Mesenchymal stem cell (in vitro differentiated cells and primary cell): Measurements from ENCODE around the gene TMEM140.

ENCODE experiments used
- DNase-seq: peaks from one replicate; pipeline ENCODE4 v3.0.0-alpha.2; 2013
- H2AFZ ChIP-seq: one replicate; pipeline ENCODE4 v1.6.1; 2013; ENCODE audit warnings: low read depth, mild to moderate bottlenecking, control low read depth, inconsistent platforms, low read length, moderate library complexity
- H2AK5ac ChIP-seq: 2 replicates; pipeline ENCODE4 v1.6.1; 2013; ENCODE audit warnings: low read length, moderate library complexity, mild to moderate bottlenecking, inconsistent platforms; ENCODE audit not compliant: severe bottlenecking
- H2BK120ac ChIP-seq: one replicate; pipeline ENCODE4 v1.6.1; 2013; ENCODE audit warnings: low read depth, mild to moderate bottlenecking, inconsistent platforms, low read length, moderate library complexity
- H2BK12ac ChIP-seq, 2 experiments: one replicate each; pipeline ENCODE4 v1.6.1; 2013; ENCODE audit warnings: inconsistent platforms in 2 of 2, low read length in 2 of 2, mild to moderate bottlenecking in 2 of 2, moderate library complexity in 2 of 2, control low read depth in 1 of 2
- H2BK15ac ChIP-seq: one replicate; pipeline ENCODE4 v1.6.1; 2013; ENCODE audit warnings: mild to moderate bottlenecking, low read depth, inconsistent platforms; ENCODE audit not compliant: poor library complexity, severe bottlenecking
- H2BK5ac ChIP-seq: 2 replicates; pipeline ENCODE4 v1.6.1; 2013; ENCODE audit warnings: low read depth, mild to moderate bottlenecking, low read length, control low read depth, inconsistent platforms; ENCODE audit not compliant: poor library complexity, severe bottlenecking
- H3K14ac ChIP-seq, 2 experiments: one replicate each; pipeline ENCODE4 v1.6.1; 2013; ENCODE audit warnings: inconsistent platforms in 2 of 2, low read length in 2 of 2, control low read depth in 1 of 2, mild to moderate bottlenecking in 1 of 2, moderate library complexity in 1 of 2
- H3K18ac ChIP-seq, 2 experiments: one replicate each; pipeline ENCODE4 v1.6.1; 2013; ENCODE audit warnings: inconsistent platforms in 2 of 2, low read length in 2 of 2, control low read depth in 1 of 2, low read depth in 1 of 2, mild to moderate bottlenecking in 1 of 2
- H3K23ac ChIP-seq, 2 experiments: one replicate each; pipeline ENCODE4 v1.6.1; 2013; ENCODE audit warnings: inconsistent platforms in 2 of 2, low read length in 2 of 2, mild to moderate bottlenecking in 2 of 2, moderate library complexity in 2 of 2, control low read depth in 1 of 2
- H3K27ac ChIP-seq: 2 replicates; pipeline ENCODE4 v1.5.1; 2013; ENCODE audit warnings: mild to moderate bottlenecking, moderate library complexity, low read length, control low read depth, inconsistent platforms; ENCODE audit not compliant: poor library complexity, severe bottlenecking
- H3K27me3 ChIP-seq, 2 experiments: 2 replicates each; pipeline versions ENCODE4 v1.6.1 to v1.7.0; 2013; ENCODE audit warnings: low read length in 2 of 2, mild to moderate bottlenecking in 2 of 2, moderate library complexity in 2 of 2, control low read depth in 1 of 2, inconsistent platforms in 1 of 2; ENCODE audit not compliant: control insufficient read depth in 1 of 2, insufficient read depth in 1 of 2
- H3K36me3 ChIP-seq, 2 experiments: 2 replicates each; pipeline versions ENCODE4 v1.6.1 to v1.7.0; 2013; ENCODE audit warnings: low read length in 2 of 2, control low read depth in 1 of 2, inconsistent platforms in 1 of 2, low read depth in 1 of 2, mild to moderate bottlenecking in 1 of 2; ENCODE audit not compliant: insufficient read depth in 2 of 2, control insufficient read depth in 1 of 2
- H3K4ac ChIP-seq, 2 experiments: one replicate each; pipeline ENCODE4 v1.6.1; 2013; ENCODE audit warnings: inconsistent platforms in 2 of 2, low read length in 2 of 2, mild to moderate bottlenecking in 2 of 2, moderate library complexity in 2 of 2, control low read depth in 1 of 2, low read depth in 1 of 2
- H3K4me1 ChIP-seq: 2 replicates; pipeline ENCODE4 v1.6.1; 2013; ENCODE audit warnings: low read depth, low read length, control low read depth; ENCODE audit not compliant: control insufficient read depth, insufficient read depth
- H3K4me2 ChIP-seq: 2 replicates; pipeline ENCODE4 v1.6.1; 2013; ENCODE audit warnings: low read length, mild to moderate bottlenecking, inconsistent platforms; ENCODE audit not compliant: poor library complexity, severe bottlenecking
- H3K4me3 ChIP-seq, 2 experiments: 2 replicates each; pipeline versions ENCODE4 v1.5.1 to v1.7.0; 2013; ENCODE audit warnings: low read length in 2 of 2, mild to moderate bottlenecking in 2 of 2, control low read depth in 1 of 2, low read depth in 1 of 2; ENCODE audit not compliant: insufficient read depth in 1 of 2
- H3K79me1 ChIP-seq: replicated peaks from 2 replicates; pipeline ENCODE4 v1.6.1; 2013; ENCODE audit warnings: mild to moderate bottlenecking, control low read depth, low read length, inconsistent platforms; ENCODE audit not compliant: poor library complexity, severe bottlenecking
- H3K9ac ChIP-seq: 2 replicates; pipeline ENCODE4 v1.7.0; 2013; ENCODE audit warnings: mild to moderate bottlenecking, low read length, moderate library complexity
- H3K9me3 ChIP-seq: 2 replicates; pipeline ENCODE4 v1.7.0; 2013; ENCODE audit warnings: mild to moderate bottlenecking, low read length; ENCODE audit not compliant: control insufficient read depth
- H4K8ac ChIP-seq: one replicate; pipeline ENCODE4 v1.6.1; 2013; ENCODE audit warnings: inconsistent platforms, mild to moderate bottlenecking, low read length, moderate library complexity
- H4K91ac ChIP-seq: one replicate; pipeline ENCODE4 v1.6.1; 2013; ENCODE audit warnings: mild to moderate bottlenecking, low read length, inconsistent platforms
- WGBS: methylation state at CpG from one replicate; pipeline ENCODE4 v1.1.7; 2013; ENCODE audit warnings: mixed read lengths; 5-methylcytosine and 5-hydroxymethylcytosine counted together

The TMEM140 gene

GRCh38 chr7:135151132-135151531, 3.3 kb downstream of the TMEM140 start:
- H3K4me1 ChIP-seq: peaks cover 12% of the 10 kb centered on the region
- H3K79me1 ChIP-seq: peaks cover 5% of the 10 kb centered on the region
- no peak overlapping the region for H2AFZ ChIP-seq
- no peak overlapping the region for H2BK120ac ChIP-seq
- no peak overlapping the region for H3K9ac ChIP-seq
- H3K23ac ChIP-seq: no peak overlapping the region
- H3K14ac ChIP-seq: no peak overlapping the region
- 97% methylated on average over 2 of the region's 2 CpGs for WGBS
- H2BK12ac ChIP-seq: no peak overlapping the region
- no peak overlapping the region for H3K27ac ChIP-seq
- no peak overlapping the region for H4K91ac ChIP-seq
- no peak overlapping the region for H3K4me2 ChIP-seq
- H3K9me3 ChIP-seq: peaks cover 26% of the 10 kb centered on the region
- H3K18ac ChIP-seq: no peak overlapping the region
- no peak overlapping the region for H3K4me3 ChIP-seq
- peak overlapping the region; percentile 33 for H2AK5ac ChIP-seq
- H2BK5ac ChIP-seq: no peak overlapping the region
- no peak overlapping the region for H2BK15ac ChIP-seq
- H3K27me3 ChIP-seq: no peaks in the 10 kb centered on the region
- H3K36me3 ChIP-seq: peaks cover 0 to 24% of the 10 kb centered on the region in 2 experiments
- H4K8ac ChIP-seq: no peak overlapping the region
- no peak for DNase-seq
- H3K4ac ChIP-seq: no peak overlapping the region

- peak overlapping the region; percentile 6 for H3K27ac ChIP-seq
- H3K4ac ChIP-seq: no peak overlapping the region
- peaks cover 5% of the 10 kb centered on the region for H3K79me1 ChIP-seq
- no peak overlapping the region for H3K9ac ChIP-seq
- H3K4me3 ChIP-seq: no peak overlapping the region
- no peak overlapping the region for H4K91ac ChIP-seq
- no peak overlapping the region for H2BK120ac ChIP-seq
- no peak overlapping the region for H3K14ac ChIP-seq
- H3K18ac ChIP-seq: no peak overlapping the region
- H3K9me3 ChIP-seq: peaks cover 30% of the 10 kb centered on the region
- WGBS: 67% methylated on average over 6 of the region's 6 CpGs
- H3K4me1 ChIP-seq: peaks cover 12% of the 10 kb centered on the region
- no peak overlapping the region for H3K4me2 ChIP-seq
- peaks cover 0 to 24% of the 10 kb centered on the region in 2 experiments for H3K36me3 ChIP-seq
- H2BK12ac ChIP-seq: no peak overlapping the region
- H2BK5ac ChIP-seq: no peak overlapping the region
- H3K23ac ChIP-seq: no peak overlapping the region
- H2AK5ac ChIP-seq: peak overlapping the region; percentile 33
- H4K8ac ChIP-seq: no peak overlapping the region
- no peak overlapping the region for H2BK15ac ChIP-seq
- no peak for DNase-seq
- no peaks in the 10 kb centered on the region for H3K27me3 ChIP-seq
- no peak overlapping the region for H2AFZ ChIP-seq
Measured at GRCh38 chr7:135151533-135151932, 3.7 kb downstream of the TMEM140 start.

GRCh38 chr7:135152442-135152841, 4.6 kb downstream of the TMEM140 start:
- Histone ChIP-seq H3K14ac (no peak overlapping the region), H3K36me3 (peaks cover 3 to 29% of the 10 kb centered on the region in 2 experiments), H2AK5ac (no peak overlapping the region), H3K9me3 (peaks cover 38% of the 10 kb centered on the region), H2BK120ac (no peak overlapping the region), H3K27ac (peak overlapping the region; percentile 67), H2BK15ac (no peak overlapping the region), H3K18ac (no peak overlapping the region), H3K9ac (no peak overlapping the region), H3K4ac (no peak overlapping the region), H3K4me3 (no peak overlapping the region), H4K8ac (no peak overlapping the region), H2AFZ (no peak overlapping the region), H3K27me3 (no peaks in the 10 kb centered on the region), H3K79me1 (peaks cover 9% of the 10 kb centered on the region), H3K4me2 (no peak overlapping the region), H2BK5ac (no peak overlapping the region), H3K4me1 (peaks cover 13% of the 10 kb centered on the region), H4K91ac (no peak overlapping the region), H3K23ac (no peak overlapping the region), H2BK12ac (no peak overlapping the region)
- 86% methylated on average over 1 of the region's 1 CpG for WGBS
- DNase-seq: no peak

GRCh38 chr7:135154734-135155133, 6.9 kb downstream of the TMEM140 start:
- H2BK15ac ChIP-seq: no peak overlapping the region
- no peak overlapping the region for H2AFZ ChIP-seq
- H2BK120ac ChIP-seq: no peak overlapping the region
- DNase-seq: no peak
- no peak overlapping the region for H4K91ac ChIP-seq
- H2AK5ac ChIP-seq: no peak overlapping the region
- no peaks in the 10 kb centered on the region for H3K27me3 ChIP-seq
- H3K4ac ChIP-seq: no peak overlapping the region
- no CpG with 5 or more reads among the region's 1 CpG for WGBS
- no peak overlapping the region for H4K8ac ChIP-seq
- H3K4me3 ChIP-seq: no peak overlapping the region
- H3K23ac ChIP-seq: no peak overlapping the region
- H2BK5ac ChIP-seq: no peak overlapping the region
- H3K4me1 ChIP-seq: peaks cover 26% of the 10 kb centered on the region
- peaks cover 38% of the 10 kb centered on the region for H3K9me3 ChIP-seq
- H3K14ac ChIP-seq: no peak overlapping the region
- no peak overlapping the region for H2BK12ac ChIP-seq
- H3K4me2 ChIP-seq: no peak overlapping the region
- H3K79me1 ChIP-seq: peaks cover 16% of the 10 kb centered on the region
- H3K9ac ChIP-seq: no peak overlapping the region
- no peak overlapping the region for H3K18ac ChIP-seq
- peaks cover 8 to 34% of the 10 kb centered on the region in 2 experiments for H3K36me3 ChIP-seq
- H3K27ac ChIP-seq: no peak overlapping the region
